WTC11 (cell line): Measurements from ENCODE around the gene ANKRD50. TPM values are rescaled to one million over a fixed set of nuclear protein-coding genes. Genes with fewer than 3 reads are reported as not detected.

ENCODE experiments used
- ATAC-seq: fragments of 200-7000 bp; cut with Tn5 transposase; 2 replicates; pipeline ENCODE4 v1.10.0; 2021; ENCODE audit warnings: mild to moderate bottlenecking, moderate library complexity
- CTCF ChIA-PET: fragments of 300-600 bp; sonication (Branson Sonifier 250); formaldehyde crosslinking; loops from one replicate; lab custom pipeline; 2021; ENCODE audit warnings: antibody characterized with exemption; lab: Charles Lee
- POLR2A ChIA-PET: fragments of 350-600 bp; sonication (Branson Sonifier 250); formaldehyde crosslinking; loops from one replicate; lab custom pipeline; 2021; ENCODE audit warnings: antibody characterized with exemption; lab: Charles Lee
- DNase-seq: peaks from one replicate; pipeline ENCODE4 v3.0.0; 2021; ENCODE audit warnings: low spot score
- H3K27ac Mint-ChIP-seq: 2 replicates; pipeline ENCODE4 v1.8.0; 2021; ENCODE audit warnings: mixed read lengths
- H3K27me3 Mint-ChIP-seq: 2 replicates; pipeline ENCODE4 v1.8.0; 2021; ENCODE audit warnings: low read depth, mild to moderate bottlenecking, moderate library complexity, mixed read lengths
- H3K36me3 Mint-ChIP-seq: 2 replicates; pipeline ENCODE4 v1.8.0; 2021; ENCODE audit warnings: mixed read lengths
- H3K4me1 Mint-ChIP-seq: 2 replicates; pipeline ENCODE4 v1.8.0; 2022; ENCODE audit warnings: mixed read lengths
- H3K4me3 Mint-ChIP-seq: 2 replicates; pipeline ENCODE4 v1.8.0; 2021; ENCODE audit warnings: mild to moderate bottlenecking, moderate library complexity, mixed read lengths
- H3K9me3 Mint-ChIP-seq: 2 replicates; pipeline ENCODE4 v1.8.0; 2021; ENCODE audit warnings: mixed read lengths
- CBFB ChIP-seq: sonication (generic); formaldehyde crosslinking; IDR thresholded peaks from 2 replicates; pipeline ENCODE4 v1.8.1; 2022; ENCODE audit warnings: mild to moderate bottlenecking, low read depth, missing genetic modification reagents
- CREM ChIP-seq: sonication (generic); formaldehyde crosslinking; IDR thresholded peaks from 2 replicates; pipeline ENCODE4 v1.8.1; 2022; ENCODE audit warnings: mild to moderate bottlenecking, missing genetic modification reagents, moderate library complexity
- GABPB1 ChIP-seq: sonication (generic); formaldehyde crosslinking; IDR thresholded peaks from 2 replicates; pipeline ENCODE4 v1.8.1; 2023; ENCODE audit warnings: mild to moderate bottlenecking, missing genetic modification reagents
- HMGA2 ChIP-seq: fragments of 250-450 bp; sonication (Bioruptor Pico); IDR thresholded peaks from 2 replicates; pipeline ENCODE4 v1.4.0; 2021; ENCODE audit warnings: mild to moderate bottlenecking, moderate library complexity
- KAT7 ChIP-seq: sonication (generic); formaldehyde crosslinking; IDR thresholded peaks from 2 replicates; pipeline ENCODE4 v1.8.1; 2023; ENCODE audit warnings: missing genetic modification reagents, mild to moderate bottlenecking, borderline replicate concordance
- NFYB ChIP-seq: sonication (generic); formaldehyde crosslinking; conservative IDR thresholded peaks from 2 replicates; pipeline ENCODE4 v1.8.0; 2022; ENCODE audit warnings: low read depth, missing genetic modification reagents
- OVOL2 ChIP-seq: fragments of 250-450 bp; sonication (Bioruptor Pico); IDR thresholded peaks from 2 replicates; pipeline ENCODE4 v1.9.0; 2021; ENCODE audit warnings: mild to moderate bottlenecking, borderline replicate concordance
- PRRX2 ChIP-seq: fragments of 250-450 bp; sonication (Bioruptor Pico); IDR thresholded peaks from 2 replicates; pipeline ENCODE4 v1.8.0; 2021; ENCODE audit warnings: mild to moderate bottlenecking
- SMAD3 ChIP-seq: sonication (generic); formaldehyde crosslinking; IDR thresholded peaks from 2 replicates; pipeline ENCODE4 v1.8.0; 2022; ENCODE audit warnings: missing genetic modification reagents, mild to moderate bottlenecking, borderline replicate concordance
- ZBTB21 ChIP-seq: sonication (generic); formaldehyde crosslinking; IDR thresholded peaks from 2 replicates; pipeline ENCODE4 v1.8.1; 2023; ENCODE audit warnings: mild to moderate bottlenecking, missing genetic modification reagents, borderline replicate concordance
- ZNF263 ChIP-seq: sonication (generic); formaldehyde crosslinking; IDR thresholded peaks from 2 replicates; pipeline ENCODE4 v1.8.1; 2022; ENCODE audit warnings: low read depth, mild to moderate bottlenecking, moderate library complexity, missing genetic modification reagents
- ZNF396 ChIP-seq: fragments of 250-450 bp; sonication (Bioruptor Pico); IDR thresholded peaks from 2 replicates; pipeline ENCODE4 v1.8.0; 2021; ENCODE audit warnings: mild to moderate bottlenecking, moderate library complexity, borderline replicate concordance
- total RNA-seq: library from RNA; stranded (reverse); gene quantifications from 3 replicates; pipeline ENCODE4 v1.2.3, GENCODE V29; 2021
- TF ChIP-seq, protein P1 (sequence below): fragments of 250-450 bp; sonication (Bioruptor Pico); IDR thresholded peaks from 2 replicates; pipeline ENCODE4 v1.9.0; 2021; ENCODE audit warnings: mild to moderate bottlenecking
- TF ChIP-seq, protein P2 (sequence below): fragments of 250-450 bp; sonication (Bioruptor Pico); IDR thresholded peaks from 2 replicates; pipeline ENCODE4 v1.9.0; 2021; ENCODE audit warnings: mild to moderate bottlenecking, borderline replicate concordance
- TF ChIP-seq, protein P3 (sequence below): sonication (generic); formaldehyde crosslinking; IDR thresholded peaks from 2 replicates; pipeline ENCODE4 v1.8.0; 2022; ENCODE audit warnings: mild to moderate bottlenecking, missing genetic modification reagents
- TF ChIP-seq, protein P4 (sequence below): sonication (generic); formaldehyde crosslinking; IDR thresholded peaks from 2 replicates; pipeline ENCODE4 v1.8.1; 2022; ENCODE audit warnings: missing genetic modification reagents, borderline replicate concordance
- TF ChIP-seq, protein P5 (sequence below): sonication (generic); formaldehyde crosslinking; IDR thresholded peaks from 2 replicates; pipeline ENCODE4 v1.8.1; 2023; ENCODE audit warnings: mild to moderate bottlenecking, missing genetic modification reagents, borderline replicate concordance

Gene ANKRD50
- total RNA-seq, 1 experiment from 2014 or later: 18.4 TPM

DNA sequence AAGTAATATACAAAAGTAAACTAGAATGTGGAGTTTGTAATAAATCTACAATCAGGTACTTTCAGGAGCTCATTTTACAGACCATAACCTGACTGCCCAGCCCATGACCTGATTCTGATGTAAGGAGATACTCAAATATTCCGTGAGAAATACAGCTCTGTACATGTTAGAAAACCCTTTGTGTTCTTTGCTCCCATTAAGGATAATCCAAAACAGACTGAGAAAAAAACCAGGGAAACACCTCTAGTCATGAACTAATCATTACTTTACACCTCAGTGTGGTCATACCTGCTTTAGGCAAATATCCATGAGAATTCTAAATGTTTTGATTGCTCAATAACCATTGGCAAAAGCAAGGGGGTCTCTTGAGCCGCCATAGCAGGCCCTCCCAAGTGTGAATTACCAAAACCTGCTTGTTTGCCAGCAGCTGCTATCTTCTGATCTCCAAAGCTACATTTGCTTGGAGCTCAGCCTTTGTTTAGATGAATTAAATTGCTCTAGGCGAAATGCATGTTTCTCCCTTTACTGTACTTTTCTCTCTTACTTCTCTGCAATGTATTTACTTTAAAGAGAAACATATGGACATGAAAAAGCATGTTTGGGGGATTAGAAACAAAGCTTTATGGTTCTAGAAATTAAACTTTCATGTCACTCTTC is 79.1 kb downstream of the ANKRD50 start (continued):
- TF ChIP-seq, protein P1, sequence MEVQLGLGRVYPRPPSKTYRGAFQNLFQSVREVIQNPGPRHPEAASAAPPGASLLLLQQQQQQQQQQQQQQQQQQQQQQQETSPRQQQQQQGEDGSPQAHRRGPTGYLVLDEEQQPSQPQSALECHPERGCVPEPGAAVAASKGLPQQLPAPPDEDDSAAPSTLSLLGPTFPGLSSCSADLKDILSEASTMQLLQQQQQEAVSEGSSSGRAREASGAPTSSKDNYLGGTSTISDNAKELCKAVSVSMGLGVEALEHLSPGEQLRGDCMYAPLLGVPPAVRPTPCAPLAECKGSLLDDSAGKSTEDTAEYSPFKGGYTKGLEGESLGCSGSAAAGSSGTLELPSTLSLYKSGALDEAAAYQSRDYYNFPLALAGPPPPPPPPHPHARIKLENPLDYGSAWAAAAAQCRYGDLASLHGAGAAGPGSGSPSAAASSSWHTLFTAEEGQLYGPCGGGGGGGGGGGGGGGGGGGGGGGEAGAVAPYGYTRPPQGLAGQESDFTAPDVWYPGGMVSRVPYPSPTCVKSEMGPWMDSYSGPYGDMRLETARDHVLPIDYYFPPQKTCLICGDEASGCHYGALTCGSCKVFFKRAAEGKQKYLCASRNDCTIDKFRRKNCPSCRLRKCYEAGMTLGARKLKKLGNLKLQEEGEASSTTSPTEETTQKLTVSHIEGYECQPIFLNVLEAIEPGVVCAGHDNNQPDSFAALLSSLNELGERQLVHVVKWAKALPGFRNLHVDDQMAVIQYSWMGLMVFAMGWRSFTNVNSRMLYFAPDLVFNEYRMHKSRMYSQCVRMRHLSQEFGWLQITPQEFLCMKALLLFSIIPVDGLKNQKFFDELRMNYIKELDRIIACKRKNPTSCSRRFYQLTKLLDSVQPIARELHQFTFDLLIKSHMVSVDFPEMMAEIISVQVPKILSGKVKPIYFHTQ (CRISPR knock-in tag): no peak
- TF ChIP-seq SMAD3 (CRISPR knock-in tag) (no peak), CBFB (no peak), OVOL2 (CRISPR knock-in tag) (no peak), HMGA2 (no peak), NFYB (CRISPR knock-in tag) (no peak), CREM (CRISPR knock-in tag) (no peak), GABPB1 (CRISPR knock-in tag) (no peak)
- TF ChIP-seq, protein P2, sequence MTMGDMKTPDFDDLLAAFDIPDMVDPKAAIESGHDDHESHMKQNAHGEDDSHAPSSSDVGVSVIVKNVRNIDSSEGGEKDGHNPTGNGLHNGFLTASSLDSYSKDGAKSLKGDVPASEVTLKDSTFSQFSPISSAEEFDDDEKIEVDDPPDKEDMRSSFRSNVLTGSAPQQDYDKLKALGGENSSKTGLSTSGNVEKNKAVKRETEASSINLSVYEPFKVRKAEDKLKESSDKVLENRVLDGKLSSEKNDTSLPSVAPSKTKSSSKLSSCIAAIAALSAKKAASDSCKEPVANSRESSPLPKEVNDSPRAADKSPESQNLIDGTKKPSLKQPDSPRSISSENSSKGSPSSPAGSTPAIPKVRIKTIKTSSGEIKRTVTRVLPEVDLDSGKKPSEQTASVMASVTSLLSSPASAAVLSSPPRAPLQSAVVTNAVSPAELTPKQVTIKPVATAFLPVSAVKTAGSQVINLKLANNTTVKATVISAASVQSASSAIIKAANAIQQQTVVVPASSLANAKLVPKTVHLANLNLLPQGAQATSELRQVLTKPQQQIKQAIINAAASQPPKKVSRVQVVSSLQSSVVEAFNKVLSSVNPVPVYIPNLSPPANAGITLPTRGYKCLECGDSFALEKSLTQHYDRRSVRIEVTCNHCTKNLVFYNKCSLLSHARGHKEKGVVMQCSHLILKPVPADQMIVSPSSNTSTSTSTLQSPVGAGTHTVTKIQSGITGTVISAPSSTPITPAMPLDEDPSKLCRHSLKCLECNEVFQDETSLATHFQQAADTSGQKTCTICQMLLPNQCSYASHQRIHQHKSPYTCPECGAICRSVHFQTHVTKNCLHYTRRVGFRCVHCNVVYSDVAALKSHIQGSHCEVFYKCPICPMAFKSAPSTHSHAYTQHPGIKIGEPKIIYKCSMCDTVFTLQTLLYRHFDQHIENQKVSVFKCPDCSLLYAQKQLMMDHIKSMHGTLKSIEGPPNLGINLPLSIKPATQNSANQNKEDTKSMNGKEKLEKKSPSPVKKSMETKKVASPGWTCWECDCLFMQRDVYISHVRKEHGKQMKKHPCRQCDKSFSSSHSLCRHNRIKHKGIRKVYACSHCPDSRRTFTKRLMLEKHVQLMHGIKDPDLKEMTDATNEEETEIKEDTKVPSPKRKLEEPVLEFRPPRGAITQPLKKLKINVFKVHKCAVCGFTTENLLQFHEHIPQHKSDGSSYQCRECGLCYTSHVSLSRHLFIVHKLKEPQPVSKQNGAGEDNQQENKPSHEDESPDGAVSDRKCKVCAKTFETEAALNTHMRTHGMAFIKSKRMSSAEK (CRISPR knock-in tag): no peak
- TF ChIP-seq, protein P3, sequence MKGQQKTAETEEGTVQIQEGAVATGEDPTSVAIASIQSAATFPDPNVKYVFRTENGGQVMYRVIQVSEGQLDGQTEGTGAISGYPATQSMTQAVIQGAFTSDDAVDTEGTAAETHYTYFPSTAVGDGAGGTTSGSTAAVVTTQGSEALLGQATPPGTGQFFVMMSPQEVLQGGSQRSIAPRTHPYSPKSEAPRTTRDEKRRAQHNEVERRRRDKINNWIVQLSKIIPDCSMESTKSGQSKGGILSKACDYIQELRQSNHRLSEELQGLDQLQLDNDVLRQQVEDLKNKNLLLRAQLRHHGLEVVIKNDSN: no peak
- TF ChIP-seq, protein P4, sequence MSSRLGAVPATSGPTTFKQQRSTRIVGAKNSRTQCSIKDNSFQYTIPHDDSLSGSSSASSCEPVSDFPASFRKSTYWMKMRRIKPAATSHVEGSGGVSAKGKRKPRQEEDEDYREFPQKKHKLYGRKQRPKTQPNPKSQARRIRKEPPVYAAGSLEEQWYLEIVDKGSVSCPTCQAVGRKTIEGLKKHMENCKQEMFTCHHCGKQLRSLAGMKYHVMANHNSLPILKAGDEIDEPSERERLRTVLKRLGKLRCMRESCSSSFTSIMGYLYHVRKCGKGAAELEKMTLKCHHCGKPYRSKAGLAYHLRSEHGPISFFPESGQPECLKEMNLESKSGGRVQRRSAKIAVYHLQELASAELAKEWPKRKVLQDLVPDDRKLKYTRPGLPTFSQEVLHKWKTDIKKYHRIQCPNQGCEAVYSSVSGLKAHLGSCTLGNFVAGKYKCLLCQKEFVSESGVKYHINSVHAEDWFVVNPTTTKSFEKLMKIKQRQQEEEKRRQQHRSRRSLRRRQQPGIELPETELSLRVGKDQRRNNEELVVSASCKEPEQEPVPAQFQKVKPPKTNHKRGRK (CRISPR knock-in tag): no peak
- TF ChIP-seq, all 79 proteins: peak for 0

DNA sequence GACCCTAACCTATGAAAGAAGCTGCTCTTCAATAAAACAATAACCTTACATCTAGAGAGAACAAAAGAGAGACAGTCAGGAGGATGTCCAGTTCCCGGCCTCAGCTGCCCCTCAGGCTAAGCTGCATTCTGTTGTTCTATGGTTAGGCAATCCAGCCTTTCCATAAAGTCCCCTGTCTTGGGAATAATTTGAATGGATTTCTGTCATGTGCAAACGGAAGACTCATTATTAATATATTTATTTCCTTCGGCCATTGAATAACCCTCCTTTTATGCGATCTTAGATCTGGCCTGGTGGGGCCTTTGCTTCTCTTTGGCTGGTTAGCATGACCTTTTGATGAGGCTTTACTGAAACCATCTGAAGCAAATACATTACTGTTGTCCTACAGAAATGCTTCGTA is 80.1 kb downstream of the ANKRD50 start:
- Mint-ChIP-seq H3K27ac (no peak overlapping the region), H3K4me1 (peaks cover 59% of the 10 kb centered on the region), H3K27me3 (no peaks in the 10 kb centered on the region; the same call in 1 of the 2 replicates), H3K9me3 (peaks cover 1% of the 10 kb centered on the region), H3K4me3 (no peak overlapping the region), H3K36me3 (no peaks in the 10 kb centered on the region)
- no peak for DNase-seq
- CTCF ChIA-PET: no interaction called here
- no peak for ATAC-seq
- no peak for TF ChIP-seq ZBTB21
- POLR2A ChIA-PET: no interaction called here

DNA sequence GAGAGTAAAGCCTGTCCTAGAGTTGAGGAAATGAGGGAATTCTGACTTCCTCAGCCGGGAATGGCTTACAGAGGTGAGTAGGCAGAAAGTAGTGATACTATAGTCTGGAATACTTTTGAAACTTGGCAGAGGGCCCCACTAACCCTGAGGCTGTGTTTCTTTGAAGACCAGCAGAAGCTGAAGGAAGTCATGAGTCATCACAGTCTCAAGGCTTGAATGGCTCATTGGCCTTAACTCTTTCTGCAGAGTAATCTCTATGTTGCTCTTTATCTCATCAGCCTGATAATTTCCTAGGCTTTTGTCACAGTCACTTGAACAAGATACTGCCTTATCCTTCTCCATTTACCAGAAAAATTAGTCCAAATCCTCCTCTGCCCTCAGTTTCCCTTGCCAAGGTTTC is 80.8 kb downstream of the ANKRD50 start:
- POLR2A ChIA-PET: no interaction called here
- no peak overlapping the region for H3K27ac Mint-ChIP-seq
- H3K4me1 Mint-ChIP-seq: peaks cover 52% of the 10 kb centered on the region
- H3K27me3 Mint-ChIP-seq: no peaks in the 10 kb centered on the region; the same call in 1 of the 2 replicates
- DNase-seq: no peak
- H3K4me3 Mint-ChIP-seq: no peak overlapping the region
- ATAC-seq: no peak; the same call in 1 of the 2 replicates
- TF ChIP-seq ZNF396 (CRISPR knock-in tag) (no peak), KAT7 (CRISPR knock-in tag) (no peak), PRRX2 (CRISPR knock-in tag) (no peak), ZNF263 (CRISPR knock-in tag) (no peak)
- TF ChIP-seq, protein P5, sequence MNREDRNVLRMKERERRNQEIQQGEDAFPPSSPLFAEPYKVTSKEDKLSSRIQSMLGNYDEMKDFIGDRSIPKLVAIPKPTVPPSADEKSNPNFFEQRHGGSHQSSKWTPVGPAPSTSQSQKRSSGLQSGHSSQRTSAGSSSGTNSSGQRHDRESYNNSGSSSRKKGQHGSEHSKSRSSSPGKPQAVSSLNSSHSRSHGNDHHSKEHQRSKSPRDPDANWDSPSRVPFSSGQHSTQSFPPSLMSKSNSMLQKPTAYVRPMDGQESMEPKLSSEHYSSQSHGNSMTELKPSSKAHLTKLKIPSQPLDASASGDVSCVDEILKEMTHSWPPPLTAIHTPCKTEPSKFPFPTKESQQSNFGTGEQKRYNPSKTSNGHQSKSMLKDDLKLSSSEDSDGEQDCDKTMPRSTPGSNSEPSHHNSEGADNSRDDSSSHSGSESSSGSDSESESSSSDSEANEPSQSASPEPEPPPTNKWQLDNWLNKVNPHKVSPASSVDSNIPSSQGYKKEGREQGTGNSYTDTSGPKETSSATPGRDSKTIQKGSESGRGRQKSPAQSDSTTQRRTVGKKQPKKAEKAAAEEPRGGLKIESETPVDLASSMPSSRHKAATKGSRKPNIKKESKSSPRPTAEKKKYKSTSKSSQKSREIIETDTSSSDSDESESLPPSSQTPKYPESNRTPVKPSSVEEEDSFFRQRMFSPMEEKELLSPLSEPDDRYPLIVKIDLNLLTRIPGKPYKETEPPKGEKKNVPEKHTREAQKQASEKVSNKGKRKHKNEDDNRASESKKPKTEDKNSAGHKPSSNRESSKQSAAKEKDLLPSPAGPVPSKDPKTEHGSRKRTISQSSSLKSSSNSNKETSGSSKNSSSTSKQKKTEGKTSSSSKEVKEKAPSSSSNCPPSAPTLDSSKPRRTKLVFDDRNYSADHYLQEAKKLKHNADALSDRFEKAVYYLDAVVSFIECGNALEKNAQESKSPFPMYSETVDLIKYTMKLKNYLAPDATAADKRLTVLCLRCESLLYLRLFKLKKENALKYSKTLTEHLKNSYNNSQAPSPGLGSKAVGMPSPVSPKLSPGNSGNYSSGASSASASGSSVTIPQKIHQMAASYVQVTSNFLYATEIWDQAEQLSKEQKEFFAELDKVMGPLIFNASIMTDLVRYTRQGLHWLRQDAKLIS (CRISPR knock-in tag): no peak
- no peaks in the 10 kb centered on the region for H3K9me3 Mint-ChIP-seq
- no peaks in the 10 kb centered on the region for H3K36me3 Mint-ChIP-seq
- CTCF ChIA-PET: no interaction called here
